HG03159 (cell line): Measurements from ENCODE around the gene SPRED3.
A peak's percentile ranks its signal among the peaks of the same experiment; 100 is the strongest.

Source experiments
- ATAC-seq: cut with Tn5 transposase; IDR thresholded peaks from one replicate; pipeline ENCODE4 v1.9.1; 2021; ENCODE audit warnings: mild to moderate bottlenecking, moderate library complexity; ENCODE audit not compliant: unreplicated experiment

The SPRED3 gene

GRCh38 chr19:38371081-38371480, 17.4 kb upstream of the SPRED3 start:
- ATAC-seq, result no peak

GRCh38 chr19:38373907-38374331, 14.6 kb upstream of the SPRED3 start:
- no peak for ATAC-seq

GRCh38 chr19:38374332-38375097, 14.0 kb upstream of the SPRED3 start, which contains the start of gene PSMD8:
PSMD8 (plus strand) TSS chr19:38374571; CDS start chr19:38374602, 31 bp downstream.
- peak; percentile 95 for ATAC-seq

GRCh38 chr19:38375098-38375493, 13.4 kb upstream of the SPRED3 start:
- no peak for ATAC-seq

GRCh38 chr19:38375748-38376147, 12.7 kb upstream of the SPRED3 start:
- ATAC-seq, result no peak

GRCh38 chr19:38376576-38376975, 11.9 kb upstream of the SPRED3 start:
- no peak for ATAC-seq

- ATAC-seq, result no peak
Observed at GRCh38 chr19:38377052-38377451, 11.4 kb upstream of the SPRED3 start.

- no peak for ATAC-seq
Observed at GRCh38 chr19:38378866-38379265, 9.6 kb upstream of the SPRED3 start.

GRCh38 chr19:38381138-38381537, 7.4 kb upstream of the SPRED3 start:
- no peak for ATAC-seq

- no peak for ATAC-seq
Observed at GRCh38 chr19:38383184-38383583, 5.3 kb upstream of the SPRED3 start.

- no peak for ATAC-seq
Observed at GRCh38 chr19:38383743-38384142, 4.8 kb upstream of the SPRED3 start.

- no peak for ATAC-seq
Observed at GRCh38 chr19:38384209-38385027, 4.1 kb upstream of the SPRED3 start.

- ATAC-seq, result no peak
Observed at GRCh38 chr19:38385057-38385803, 3.3 kb upstream of the SPRED3 start.

- no peak for ATAC-seq
Observed at GRCh38 chr19:38385804-38386257, 2.7 kb upstream of the SPRED3 start.

GRCh38 chr19:38386300-38386970, 2.1 kb upstream of the SPRED3 start:
- ATAC-seq, result no peak

- no peak for ATAC-seq
Observed at GRCh38 chr19:38386971-38387549, 1.4 kb upstream of the SPRED3 start.

- ATAC-seq, result peak; percentile 47
Observed at GRCh38 chr19:38387550-38388348, 748 bp upstream of the SPRED3 start, which contains the start of gene GGN. GGN (minus strand) TSS chr19:38388034; CDS start chr19:38387261, 773 bp downstream.

GRCh38 chr19:38389101-38389925, 816 bp downstream of the SPRED3 start:
- ATAC-seq, result no peak
